CD4-positive, alpha-beta T cell treated with Interleukin-10 for 1 hour (primary cell): ENCODE measurements around the gene CASQ2.

ENCODE experiments used
- DNase-seq: peaks from one replicate; pipeline ENCODE4 v3.0.0-alpha.2; 2020

CASQ2 gene

GRCh38 chr1:115727706-115728249, 40.7 kb downstream of the CASQ2 start:
- DNase-seq: no peak

- no peak for DNase-seq
These were observed 41.9 kb downstream of the CASQ2 start for GRCh38 chr1:115726570-115726969.

GRCh38 chr1:115726161-115726560, 42.4 kb downstream of the CASQ2 start:
- DNase-seq: no peak

GRCh38 chr1:115725600-115725999, 42.9 kb downstream of the CASQ2 start:
- DNase-seq: no peak

- DNase-seq: no peak
These were observed 44.8 kb downstream of the CASQ2 start for GRCh38 chr1:115723756-115724155.

GRCh38 chr1:115722221-115722620, 46.3 kb downstream of the CASQ2 start:
- no peak for DNase-seq

- no peak for DNase-seq
These were observed 49.2 kb downstream of the CASQ2 start for GRCh38 chr1:115719285-115719684.

- DNase-seq: no peak
These were observed 50.3 kb downstream of the CASQ2 start for GRCh38 chr1:115718011-115718754.

GRCh38 chr1:115717541-115717940, 51.0 kb downstream of the CASQ2 start:
- DNase-seq: peak; percentile 12

GRCh38 chr1:115714572-115715141, 53.9 kb downstream of the CASQ2 start:
- DNase-seq: no peak

GRCh38 chr1:115713906-115714305, 54.6 kb downstream of the CASQ2 start:
- no peak for DNase-seq

GRCh38 chr1:115712911-115713609, 55.5 kb downstream of the CASQ2 start:
- DNase-seq: no peak

GRCh38 chr1:115710859-115711624, 57.5 kb downstream of the CASQ2 start:
- DNase-seq: no peak

- DNase-seq: peak; percentile 9
These were observed 61.7 kb downstream of the CASQ2 start for GRCh38 chr1:115706587-115707425.

- DNase-seq: no peak
These were observed 62.6 kb downstream of the CASQ2 start for GRCh38 chr1:115705963-115706362.

GRCh38 chr1:115705085-115705951, 63.2 kb downstream of the CASQ2 start:
- no peak for DNase-seq

GRCh38 chr1:115702959-115703358, 65.6 kb downstream of the CASQ2 start:
- no peak for DNase-seq

- no peak for DNase-seq
These were observed 67.4 kb downstream of the CASQ2 start for GRCh38 chr1:115701090-115701489.

GRCh38 chr1:115697619-115698018, 70.9 kb downstream of the CASQ2 start:
- no peak for DNase-seq

- no peak for DNase-seq
These were observed 73.7 kb downstream of the CASQ2 start for GRCh38 chr1:115694805-115695204.

GRCh38 chr1:115692224-115692623, 76.3 kb downstream of the CASQ2 start:
- DNase-seq: no peak
